GM21717 (cell line): Measurements from ENCODE around the gene PCYOX1L.

Experiments
- ATAC-seq: cut with Tn5 transposase; IDR thresholded peaks from one replicate; pipeline ENCODE4 v1.9.1; 2021; ENCODE audit warnings: mild to moderate bottlenecking, moderate library complexity; ENCODE audit not compliant: unreplicated experiment

Gene PCYOX1L

DNA sequence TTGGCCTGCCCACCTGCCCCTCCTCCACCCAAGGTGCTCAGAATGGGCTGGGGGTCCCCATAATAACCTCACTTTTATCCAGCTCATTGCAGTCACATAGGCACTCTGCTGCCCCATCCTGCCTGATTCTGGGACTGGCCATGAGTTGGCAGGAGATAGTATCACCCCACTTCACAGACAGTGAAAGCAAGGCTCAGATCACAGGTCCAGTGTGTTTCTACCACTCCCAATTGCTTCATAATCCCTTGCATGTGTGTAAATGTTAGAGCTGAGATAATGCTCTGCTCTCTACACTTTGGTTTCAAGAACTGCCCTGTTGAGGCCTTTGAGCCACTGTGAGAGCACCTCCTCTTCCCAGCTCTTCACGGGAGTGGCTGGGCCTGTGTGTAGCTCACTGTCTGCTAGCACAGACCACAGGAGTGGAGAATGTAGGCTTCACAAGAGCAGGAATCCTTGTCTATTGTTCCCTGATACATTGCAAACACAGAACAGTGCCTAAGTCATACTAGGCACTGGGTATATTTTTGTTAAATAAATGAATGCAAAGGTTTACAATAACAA lies 8.4 kb downstream of the PCYOX1L start:
- ATAC-seq = no peak

DNA sequence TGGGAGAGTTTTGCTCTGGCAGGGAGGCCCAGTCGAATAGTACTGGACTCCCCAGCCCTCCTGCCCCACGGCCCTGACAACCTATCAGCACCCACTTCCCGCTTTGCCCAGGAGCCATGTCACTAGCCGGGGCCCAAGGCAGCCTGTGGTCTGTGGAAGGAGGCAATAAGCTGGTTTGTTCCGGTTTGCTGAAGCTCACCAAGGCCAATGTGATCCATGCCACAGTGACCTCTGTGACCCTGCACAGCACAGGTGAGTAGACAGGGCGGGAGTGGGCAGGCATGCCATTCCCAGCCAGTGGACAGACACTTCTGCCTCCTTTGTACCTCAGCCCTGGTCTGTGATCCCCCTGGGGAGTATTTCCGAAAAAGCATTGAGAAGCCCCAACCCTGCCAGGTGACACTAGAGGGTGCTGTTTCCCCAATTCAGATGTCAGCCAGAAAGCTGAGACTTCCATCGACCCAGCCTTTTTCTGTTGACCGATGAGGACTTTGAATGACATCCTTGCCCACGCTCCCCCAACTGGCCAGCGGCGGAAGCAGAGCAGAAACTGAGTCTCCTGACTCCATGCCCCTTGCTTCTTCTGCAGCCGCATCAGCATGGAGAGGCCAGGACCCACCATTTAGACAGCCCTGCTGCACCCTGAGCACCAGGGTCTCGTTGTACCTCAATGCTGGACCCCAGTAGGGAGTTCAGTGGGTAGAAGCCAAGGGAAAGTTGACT lies 9.6 kb downstream of the PCYOX1L start:
- ATAC-seq = peak; percentile 53

DNA sequence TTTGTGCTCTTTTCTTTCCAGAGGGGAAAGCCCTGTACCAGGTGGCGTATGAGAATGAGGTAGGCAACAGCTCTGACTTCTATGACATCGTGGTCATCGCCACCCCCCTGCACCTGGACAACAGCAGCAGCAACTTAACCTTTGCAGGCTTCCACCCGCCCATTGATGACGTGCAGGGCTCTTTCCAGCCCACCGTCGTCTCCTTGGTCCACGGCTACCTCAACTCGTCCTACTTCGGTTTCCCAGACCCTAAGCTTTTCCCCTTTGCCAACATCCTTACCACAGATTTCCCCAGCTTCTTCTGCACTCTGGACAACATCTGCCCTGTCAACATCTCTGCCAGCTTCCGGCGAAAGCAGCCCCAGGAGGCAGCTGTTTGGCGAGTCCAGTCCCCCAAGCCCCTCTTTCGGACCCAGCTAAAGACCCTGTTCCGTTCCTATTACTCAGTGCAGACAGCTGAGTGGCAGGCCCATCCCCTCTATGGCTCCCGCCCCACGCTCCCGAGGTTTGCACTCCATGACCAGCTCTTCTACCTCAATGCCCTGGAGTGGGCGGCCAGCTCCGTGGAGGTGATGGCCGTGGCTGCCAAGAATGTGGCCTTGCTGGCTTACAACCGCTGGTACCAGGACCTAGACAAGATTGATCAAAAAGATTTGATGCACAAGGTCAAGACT lies 10.3 kb downstream of the PCYOX1L start:
- no peak for ATAC-seq

DNA sequence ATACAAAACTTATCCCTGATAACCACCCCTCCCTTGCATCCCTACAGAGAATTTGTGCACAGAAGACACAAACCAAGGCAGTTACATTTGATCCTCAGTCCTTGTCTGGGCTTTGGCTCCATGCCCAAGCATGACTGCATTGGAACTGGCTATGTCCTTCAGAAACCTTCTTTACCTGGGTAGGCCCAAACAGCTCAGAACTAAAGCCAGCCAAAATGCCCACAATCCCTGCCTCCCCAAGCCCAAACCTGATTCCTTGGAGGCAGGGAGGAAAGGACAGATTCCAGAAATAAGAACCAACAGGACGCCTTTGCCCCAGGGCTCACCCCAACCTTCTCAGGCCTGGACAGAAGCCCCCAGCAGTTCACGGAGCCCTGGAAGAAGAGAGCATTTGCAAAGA lies 13.0 kb downstream of the PCYOX1L start:
- ATAC-seq = no peak

DNA sequence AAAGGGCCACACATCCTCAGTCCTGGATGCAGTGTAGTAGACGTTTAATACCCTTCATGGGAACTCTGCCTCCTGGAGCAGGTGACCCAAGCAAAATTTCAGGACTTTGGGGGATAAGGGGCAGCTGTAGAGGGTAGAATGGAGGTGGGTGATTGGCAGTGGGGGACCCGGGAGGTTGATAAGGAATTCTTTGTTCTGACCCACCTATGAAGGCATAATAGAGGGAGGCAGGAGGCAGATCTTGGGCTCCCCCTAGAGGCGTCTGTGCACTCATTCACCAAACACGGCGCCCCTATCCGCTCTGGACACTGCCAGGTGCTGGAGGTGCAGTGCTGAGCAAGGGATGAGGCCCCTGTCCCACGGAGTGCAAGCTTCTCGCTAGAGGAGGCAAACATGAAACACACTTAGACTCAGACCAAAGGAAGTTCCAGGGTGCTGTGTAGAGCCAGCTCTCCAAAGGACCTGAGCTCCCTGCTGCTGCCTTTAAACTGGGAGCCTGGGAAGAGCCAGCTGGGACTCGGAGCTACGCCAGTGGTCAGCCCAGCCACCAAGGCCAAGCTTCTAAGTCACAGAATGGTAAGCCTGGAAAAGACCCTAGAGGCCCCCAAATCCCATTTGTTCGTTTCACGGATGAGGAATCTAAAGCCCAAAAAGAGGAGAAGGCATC lies 13.6 kb downstream of the PCYOX1L start:
- peak; percentile 82 for ATAC-seq

DNA sequence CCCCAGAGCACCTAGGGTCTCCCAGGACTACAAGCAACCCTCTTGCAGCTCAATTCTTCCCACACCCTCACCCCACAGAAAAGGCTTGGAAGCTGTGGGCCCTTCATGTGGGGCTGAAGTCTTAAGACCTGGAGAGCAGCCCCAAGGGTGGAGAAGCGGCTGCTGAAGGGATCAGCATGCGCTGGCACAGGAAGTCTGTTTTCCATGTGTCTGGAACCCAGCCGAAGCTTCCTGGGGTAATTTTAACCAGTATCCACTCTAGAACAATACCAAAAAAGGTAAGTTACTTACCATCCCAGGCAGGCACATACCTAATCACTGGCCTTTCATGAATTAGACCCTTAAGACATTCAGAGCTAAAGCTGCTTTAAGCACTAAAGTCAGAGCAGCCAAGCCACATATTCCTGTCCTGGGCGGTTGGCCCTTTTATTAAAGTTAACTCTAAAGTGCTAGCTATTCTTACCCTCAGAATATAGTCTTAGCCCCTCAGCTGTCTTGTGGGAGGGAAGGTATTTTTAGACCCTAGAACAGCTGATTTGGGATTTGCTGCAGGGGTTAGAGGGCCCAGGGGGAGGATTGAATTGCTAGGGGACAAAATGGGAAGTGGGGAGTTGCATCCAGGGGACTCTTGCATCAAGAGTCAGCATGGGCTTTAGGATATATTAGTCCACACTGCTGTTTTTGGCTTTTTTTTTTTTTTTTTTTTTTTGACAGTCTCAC lies 14.4 kb downstream of the PCYOX1L start:
- ATAC-seq = no peak

DNA sequence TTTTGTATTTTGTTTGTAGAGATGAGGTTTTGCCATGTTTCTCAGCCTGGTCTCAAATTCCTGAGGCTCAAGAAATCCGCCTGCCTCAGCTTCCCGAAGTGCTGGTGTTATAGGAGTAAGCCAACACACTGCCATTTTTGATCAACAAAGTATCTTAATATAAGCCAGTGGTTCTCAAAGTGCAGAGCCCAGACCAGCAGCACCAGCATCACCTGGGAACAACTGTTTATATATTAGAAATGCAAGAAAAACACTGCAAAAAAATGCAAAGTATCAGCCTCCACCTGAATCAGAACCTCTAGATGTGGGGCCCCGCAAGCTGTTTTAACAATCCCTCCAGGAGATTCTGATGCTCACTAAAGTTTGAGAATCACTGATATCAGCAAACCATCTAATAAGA lies 15.1 kb downstream of the PCYOX1L start:
- ATAC-seq = no peak

DNA sequence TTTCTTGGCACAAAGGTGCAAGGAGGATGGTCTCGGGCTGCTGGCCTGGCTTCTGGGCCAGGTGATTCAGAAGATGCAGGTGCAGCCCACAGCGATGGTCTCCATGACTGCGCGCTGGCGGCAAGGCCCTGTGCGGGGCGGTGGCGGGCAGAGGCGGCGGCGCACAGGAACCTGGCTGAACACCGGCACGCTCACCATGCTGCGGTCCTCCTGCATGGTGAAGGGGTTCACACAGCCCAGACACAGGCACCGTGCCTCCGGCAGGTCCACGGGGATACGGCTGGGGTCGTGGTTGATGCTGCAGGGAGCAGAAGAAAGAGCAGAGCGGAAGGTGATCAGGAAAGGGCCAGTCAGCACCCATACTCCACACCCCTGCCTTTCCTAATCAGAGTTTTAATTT lies 16.5 kb downstream of the PCYOX1L start:
- no peak for ATAC-seq

DNA sequence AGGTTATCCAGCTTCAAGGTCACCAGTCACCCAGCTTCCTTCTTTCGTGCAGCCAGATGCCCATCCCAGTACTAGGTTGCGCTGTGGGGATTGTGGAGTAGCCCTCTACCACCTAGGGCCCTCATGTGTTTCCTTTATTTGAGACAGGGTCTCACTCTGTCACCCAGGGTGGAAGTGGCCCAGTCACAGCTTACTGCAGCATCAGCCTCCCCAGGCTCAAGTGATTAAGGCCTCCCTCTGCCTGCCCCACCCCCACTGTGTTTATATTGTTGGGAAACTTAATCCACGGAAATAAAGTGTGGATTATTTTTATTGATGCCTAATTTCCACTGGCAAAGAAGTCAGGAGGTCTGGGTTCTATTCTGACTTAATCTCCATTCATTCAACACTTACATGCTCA lies 17.0 kb downstream of the PCYOX1L start:
- no peak for ATAC-seq

DNA sequence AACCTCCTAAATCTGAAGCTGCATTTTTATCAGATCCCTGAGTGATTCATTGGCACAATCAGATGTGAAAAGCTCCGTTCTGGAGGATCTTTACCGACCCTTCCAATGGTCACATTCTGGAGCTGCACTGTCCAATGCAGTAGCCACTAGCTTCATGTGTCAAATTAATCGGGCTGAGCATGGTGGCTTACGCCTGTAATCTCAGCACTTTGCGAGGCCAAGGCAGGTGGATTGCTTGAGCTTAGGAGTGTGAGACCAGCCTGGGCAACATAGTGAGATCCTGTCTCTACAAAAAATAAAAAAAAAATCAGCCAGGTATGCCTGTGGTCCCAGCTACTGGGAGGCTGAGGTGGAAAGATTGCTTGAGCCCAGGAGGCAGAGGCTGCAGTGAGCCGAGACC lies 17.6 kb downstream of the PCYOX1L start:
- no peak for ATAC-seq

DNA sequence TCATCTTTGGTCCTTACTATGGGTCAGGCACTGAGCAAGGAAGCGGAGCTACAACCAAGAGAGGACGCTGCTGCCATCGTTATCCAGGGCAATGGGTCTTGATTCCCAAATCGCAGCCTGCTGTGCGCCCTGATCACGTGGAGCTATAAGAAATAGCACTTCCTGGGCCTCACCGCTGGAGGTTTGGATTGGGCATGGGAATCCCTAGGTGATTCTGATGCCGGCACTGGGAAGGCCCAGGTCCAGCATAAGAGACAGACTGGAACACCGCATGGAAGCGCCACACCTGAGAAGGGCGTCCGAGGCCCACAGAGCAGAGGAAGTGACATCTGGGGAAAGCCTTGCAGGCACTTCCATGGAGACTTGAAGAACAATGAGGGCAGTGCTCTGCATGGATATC lies 18.3 kb downstream of the PCYOX1L start:
- ATAC-seq = no peak

DNA sequence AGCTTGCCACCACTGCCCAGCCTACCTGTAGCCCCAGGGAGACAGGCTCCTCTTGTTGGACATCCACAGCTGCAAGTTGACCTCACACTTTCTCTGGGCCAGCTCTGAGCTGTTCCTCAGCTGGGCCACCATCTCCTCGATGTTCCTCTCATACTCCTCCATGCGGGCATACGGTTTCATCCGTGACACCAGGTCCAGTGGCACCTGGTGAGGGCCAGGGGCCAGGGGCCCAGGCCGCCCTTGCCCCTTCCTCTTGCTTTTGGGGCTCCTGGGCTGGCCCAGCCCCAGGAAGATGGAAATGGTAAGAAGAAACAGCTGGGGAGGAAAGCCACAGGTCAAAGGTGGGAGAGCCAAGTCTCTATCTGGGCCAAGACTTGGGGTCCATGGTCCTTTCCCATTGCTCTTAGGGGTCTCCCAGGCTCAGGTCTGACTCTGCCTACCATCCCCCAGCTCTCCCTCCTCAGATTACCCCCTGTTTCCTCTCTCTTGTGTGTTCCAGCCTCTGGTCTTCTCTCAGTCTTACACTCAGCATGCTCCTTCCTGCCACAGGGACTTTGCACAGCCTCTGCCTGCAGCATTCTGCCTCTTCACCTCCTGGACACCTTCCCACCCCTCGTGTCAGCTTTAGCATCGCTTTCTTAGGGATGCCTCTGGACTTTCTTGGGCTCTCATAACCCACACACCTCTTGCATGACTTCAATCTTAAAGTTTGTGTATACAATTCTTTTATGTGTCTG lies 19.0 kb downstream of the PCYOX1L start:
- ATAC-seq = no peak

DNA sequence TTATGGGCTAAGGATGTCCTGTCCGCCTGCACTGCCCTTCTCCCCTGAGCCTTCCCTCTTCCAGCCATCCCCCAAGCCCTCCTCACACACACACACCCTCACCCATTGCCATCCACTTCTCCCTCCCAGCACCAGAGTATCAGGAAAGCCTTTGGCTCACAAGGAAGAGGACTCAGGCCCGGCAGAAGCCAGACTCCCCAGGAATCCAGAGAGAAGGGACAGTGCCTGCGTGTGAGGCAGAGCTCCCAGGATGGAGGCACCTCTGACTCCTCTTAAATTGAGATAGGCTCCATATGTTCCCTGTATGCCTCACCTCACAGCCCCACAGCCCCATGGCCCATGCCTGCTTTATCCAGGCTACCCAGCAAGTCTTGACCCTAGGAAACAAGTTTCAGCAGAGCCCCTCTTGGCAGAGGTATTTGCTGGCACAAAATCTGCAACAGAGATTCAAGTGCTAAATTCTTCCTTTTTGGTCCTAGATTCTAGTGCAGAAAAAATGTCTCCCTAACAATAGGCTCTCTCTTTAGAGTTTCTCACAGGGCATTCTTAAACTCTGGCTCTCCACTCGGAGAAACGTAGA lies 20.5 kb downstream of the PCYOX1L start:
- no peak for ATAC-seq

DNA sequence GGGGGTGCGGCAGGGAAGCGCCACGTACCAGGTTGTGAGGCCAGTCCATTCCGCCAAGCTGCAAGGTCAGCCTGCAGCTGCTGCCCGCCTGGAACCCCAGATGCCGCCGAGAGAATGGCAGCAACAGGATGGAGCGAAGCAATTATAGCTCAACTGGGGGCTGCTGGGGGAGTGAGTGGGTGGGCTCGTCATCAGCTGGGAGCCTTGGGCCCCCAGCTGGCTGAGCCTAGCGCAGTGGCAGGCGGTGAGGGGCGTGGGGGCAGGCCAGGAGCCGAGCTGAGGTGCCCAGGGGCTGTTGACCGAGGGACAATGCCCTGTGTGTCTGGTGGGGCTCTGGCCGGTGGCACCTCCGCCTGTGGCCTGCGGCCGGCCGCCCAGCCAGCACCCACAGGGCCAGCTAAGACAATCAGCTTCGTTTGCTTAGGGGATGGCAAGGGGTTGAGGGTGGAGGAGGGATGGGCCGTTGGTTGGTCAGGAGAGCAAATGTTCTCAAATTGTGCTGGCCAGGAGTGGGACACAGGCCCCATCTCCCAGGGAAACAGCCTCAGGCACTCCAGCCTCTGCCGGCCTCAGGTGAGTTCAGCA lies 21.4 kb downstream of the PCYOX1L start, which contains the start of gene IL17B:
Gene IL17B, minus strand, starts transcription at position 116 of the 585 bp plus-strand sequence. Its CDS starts 67 bp downstream, at position 49.
- no peak for ATAC-seq

DNA sequence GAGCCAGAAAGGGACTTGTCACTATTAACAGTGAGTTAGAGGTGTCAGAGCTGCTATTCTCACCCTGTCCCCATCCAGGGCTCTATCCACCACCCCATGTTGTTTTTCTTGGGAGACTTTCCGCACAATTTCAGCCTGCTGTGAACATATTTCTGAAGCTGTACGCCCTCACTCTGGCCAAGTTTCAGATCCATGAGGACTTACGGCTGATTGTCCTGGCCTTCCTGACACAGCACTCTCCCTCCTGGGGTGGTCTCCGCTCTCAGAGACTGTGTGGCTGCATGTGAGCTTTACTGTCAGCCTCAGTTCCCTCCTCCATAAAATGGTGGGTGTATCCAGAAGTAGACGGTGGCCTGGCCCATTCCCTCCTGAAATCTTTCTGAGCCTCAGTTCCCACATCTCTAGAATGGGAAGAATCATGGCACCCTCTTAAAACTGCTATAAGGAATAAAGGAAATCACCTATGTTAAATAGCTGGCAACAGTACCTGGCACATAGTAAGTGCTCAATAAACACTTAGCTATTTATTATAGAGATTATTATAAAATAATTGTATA lies 22.1 kb downstream of the PCYOX1L start:
- no peak for ATAC-seq

DNA sequence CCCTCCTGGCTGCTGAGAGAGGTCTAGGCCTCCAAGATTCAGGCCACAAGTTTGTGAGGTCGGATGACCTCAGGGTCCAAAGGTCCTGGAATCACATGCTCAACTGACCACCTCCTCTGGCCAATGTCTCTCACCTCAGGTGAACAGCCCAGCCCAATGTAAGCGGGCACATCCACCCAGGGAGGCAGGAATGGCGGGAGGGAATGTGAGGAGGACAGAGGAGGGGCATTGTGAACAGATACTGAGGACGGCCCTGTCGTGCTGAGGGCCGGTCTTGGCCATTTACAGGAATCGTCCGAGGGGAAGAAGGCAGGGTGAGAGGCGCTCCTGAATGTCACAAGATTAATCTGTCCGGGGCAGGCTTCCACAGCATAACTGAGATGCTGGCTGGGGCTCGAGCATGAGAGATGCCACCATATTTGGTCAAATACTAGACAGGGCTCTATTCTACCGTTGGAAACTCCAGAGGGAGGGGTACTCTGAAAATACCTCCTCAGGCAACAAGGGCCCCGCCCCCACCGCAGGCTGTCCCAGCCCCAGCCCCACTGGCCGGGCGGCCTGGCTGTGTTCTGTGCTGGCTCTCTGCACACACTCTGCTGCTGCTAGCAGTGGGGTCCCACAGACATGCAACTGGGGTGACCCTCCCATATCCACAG lies 22.7 kb downstream of the PCYOX1L start:
- no peak for ATAC-seq

DNA sequence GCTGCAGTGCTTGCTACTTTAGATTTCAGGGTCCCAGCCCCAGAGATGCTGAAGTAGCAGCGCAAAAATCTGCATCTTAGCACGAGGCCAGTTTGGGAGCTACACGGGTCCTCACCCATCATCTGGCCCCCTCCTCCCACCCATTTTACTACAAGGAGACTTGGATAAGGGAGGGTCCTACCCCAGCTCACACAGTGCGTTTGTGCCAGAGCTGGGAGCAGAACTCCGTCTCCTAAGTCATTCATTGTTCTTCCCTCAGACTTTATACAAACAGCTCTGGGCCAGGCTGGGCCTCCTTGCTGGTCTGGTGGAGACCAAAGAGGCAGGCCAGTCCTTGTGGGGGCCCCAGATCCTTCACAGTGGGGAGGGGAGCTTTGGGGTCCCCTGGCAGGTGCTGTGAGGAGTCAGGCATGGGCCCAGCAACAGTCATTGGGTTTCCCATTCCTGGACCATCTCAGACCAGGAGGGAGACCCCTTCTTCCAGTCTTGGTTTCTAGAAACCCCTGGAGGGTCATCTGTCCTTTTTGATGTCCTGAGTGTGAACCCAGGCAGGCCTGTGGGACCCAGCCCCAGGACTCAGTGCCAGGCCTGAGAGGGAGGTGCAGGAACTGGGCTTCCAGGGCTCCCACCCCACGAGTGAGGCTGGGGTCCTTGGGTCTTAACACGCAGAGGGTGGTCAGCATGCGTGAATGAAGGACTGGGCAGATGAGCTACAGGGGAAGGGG lies 23.6 kb downstream of the PCYOX1L start:
- ATAC-seq = peak; percentile 10

DNA sequence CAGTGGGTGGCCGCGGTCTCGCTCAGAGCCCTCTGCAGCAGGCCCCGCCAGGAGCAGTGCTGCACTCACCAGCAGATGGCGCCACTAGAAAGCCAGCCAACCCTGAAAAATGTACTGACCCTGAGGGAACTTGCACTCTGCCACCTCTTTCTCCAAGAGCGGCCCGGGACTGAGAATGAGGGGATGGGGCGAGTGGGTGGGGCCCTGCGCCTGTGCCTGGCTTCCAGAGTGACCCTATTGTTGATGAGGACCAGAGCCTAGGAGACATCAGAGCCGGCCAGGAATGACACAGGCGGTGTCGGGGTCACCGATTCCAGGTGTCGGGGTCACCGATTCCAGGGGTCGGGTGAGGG lies 24.1 kb downstream of the PCYOX1L start:
- ATAC-seq = peak; percentile 76
